Measurements from ENCODE around the gene EFCC1. TPM values are rescaled to one million over a fixed set of nuclear protein-coding genes. Genes with fewer than 3 reads are reported as not detected.

The EFCC1 gene
- total RNA-seq, 1 donor: not detected

DNA sequence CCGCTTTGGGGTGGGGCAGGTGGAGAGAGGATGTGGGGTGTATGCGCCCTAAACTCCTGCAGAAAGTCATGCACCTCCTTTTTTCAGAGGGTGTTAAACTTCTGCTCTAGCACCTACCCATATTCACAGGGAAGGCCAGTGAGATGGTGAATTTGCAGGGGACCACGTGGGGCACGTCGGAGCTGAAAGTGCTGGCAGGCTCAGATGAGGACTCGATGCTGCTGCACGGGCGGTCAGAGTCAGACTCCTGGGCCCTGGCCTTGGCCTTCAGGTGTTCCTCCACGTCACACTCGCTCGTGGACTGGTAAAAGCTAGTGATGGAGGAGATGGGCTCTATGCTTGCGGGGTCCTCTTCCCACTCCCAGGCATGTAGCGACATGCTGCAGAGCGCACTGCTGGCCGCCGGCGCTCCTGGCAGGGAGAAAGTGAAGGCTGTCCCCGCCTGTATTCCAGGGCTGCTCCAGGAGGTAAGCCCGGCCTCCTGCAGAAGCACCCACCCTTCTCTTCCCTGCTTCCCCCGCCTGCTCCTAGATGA is 8.1 kb upstream of the EFCC1 start:
- Histone ChIP-seq H3K4me2 (ENCODE audit: insufficient read depth, low read length) (no peak overlapping the region), H2AFZ (ENCODE audit: low read length) (no peak overlapping the region), H3K27me3 (ENCODE audit: insufficient read depth, low read length) (peaks cover 52% of the 10 kb centered on the region), H3K36me3 (ENCODE audit: insufficient read depth, low read length) (no peaks in the 10 kb centered on the region), H3K9me3 (ENCODE audit: low read depth, low read length) (no peaks in the 10 kb centered on the region), H3K4me1 (ENCODE audit: insufficient read depth, low read length) (peaks cover 3% of the 10 kb centered on the region), H3K79me2 (ENCODE audit: insufficient read depth, low read length) (no peaks in the 10 kb centered on the region), H3K27ac (ENCODE audit: low read depth, low read length) (no peak overlapping the region), H3K4me3 (ENCODE audit: insufficient read depth, low read length) (no peak overlapping the region), H4K20me1 (ENCODE audit: insufficient read depth, low read length) (no peaks in the 10 kb centered on the region)
- peak; percentile 75 for DNase-seq (ENCODE audit: insufficient read length, low spot score, missing footprints)
- TF ChIP-seq, protein P1, sequence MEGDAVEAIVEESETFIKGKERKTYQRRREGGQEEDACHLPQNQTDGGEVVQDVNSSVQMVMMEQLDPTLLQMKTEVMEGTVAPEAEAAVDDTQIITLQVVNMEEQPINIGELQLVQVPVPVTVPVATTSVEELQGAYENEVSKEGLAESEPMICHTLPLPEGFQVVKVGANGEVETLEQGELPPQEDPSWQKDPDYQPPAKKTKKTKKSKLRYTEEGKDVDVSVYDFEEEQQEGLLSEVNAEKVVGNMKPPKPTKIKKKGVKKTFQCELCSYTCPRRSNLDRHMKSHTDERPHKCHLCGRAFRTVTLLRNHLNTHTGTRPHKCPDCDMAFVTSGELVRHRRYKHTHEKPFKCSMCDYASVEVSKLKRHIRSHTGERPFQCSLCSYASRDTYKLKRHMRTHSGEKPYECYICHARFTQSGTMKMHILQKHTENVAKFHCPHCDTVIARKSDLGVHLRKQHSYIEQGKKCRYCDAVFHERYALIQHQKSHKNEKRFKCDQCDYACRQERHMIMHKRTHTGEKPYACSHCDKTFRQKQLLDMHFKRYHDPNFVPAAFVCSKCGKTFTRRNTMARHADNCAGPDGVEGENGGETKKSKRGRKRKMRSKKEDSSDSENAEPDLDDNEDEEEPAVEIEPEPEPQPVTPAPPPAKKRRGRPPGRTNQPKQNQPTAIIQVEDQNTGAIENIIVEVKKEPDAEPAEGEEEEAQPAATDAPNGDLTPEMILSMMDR (IDR thresholded peaks at IDR 0.05; ENCODE audit: extremely low read depth, low read depth, low read length): no peak

DNA sequence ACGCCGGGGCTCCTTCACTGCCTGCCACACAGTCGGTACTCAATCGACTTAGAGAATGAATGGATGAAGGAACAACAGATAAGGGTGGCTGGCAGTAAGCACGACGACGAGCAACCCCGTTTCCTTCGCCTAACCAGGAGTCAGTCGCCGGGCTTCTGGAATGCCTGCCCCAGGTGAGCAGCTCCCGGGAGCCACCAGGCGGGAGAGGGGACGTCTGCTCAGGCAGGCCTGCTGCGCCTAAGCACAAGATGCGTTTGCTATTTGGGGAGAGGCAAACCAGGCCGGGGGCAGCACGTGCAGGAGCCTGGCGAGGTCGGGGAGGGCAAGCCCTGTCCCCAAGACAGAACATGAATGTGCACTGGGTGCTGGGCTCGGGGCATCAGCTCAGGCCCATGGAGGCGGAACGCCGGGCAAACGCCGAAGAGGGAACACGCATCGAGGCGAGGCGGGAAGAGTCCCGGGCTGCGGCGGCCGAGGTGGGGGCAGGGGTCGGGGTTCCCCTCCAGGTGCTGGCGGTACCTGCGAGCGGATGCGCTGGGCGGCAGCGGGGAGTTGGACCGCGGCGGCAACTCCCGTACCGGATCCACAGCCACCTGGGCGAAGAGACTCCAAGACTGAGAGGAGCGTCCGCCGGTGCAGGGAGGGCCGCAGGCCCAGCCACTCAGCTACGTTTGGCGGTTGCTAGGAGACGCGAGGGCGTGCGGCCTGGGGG is 7.5 kb upstream of the EFCC1 start, which contains the start of gene CFAP92:
CFAP92 (minus strand) TSS at position 616 of the 712 bp plus-strand sequence. CDS start 772 bp downstream, outside the sequence.
- H3K9me3 ChIP-seq (ENCODE audit: low read depth, low read length): no peaks in the 10 kb centered on the region
- TF ChIP-seq, protein P1 (IDR thresholded peaks at IDR 0.05; ENCODE audit: extremely low read depth, low read depth, low read length): no peak
- no peak within 1 kb of the TSS for H3K27ac ChIP-seq (ENCODE audit: low read depth, low read length)
- H3K79me2 ChIP-seq (ENCODE audit: insufficient read depth, low read length): no peaks in the 10 kb centered on the region
- peaks cover 3% of the 10 kb centered on the region for H3K4me1 ChIP-seq (ENCODE audit: insufficient read depth, low read length)
- peak; percentile 95 for DNase-seq (ENCODE audit: insufficient read length, low spot score, missing footprints)
- peak within 1 kb of the TSS; percentile 73 for H3K4me2 ChIP-seq (ENCODE audit: insufficient read depth, low read length)
- peaks cover 56% of the 10 kb centered on the region for H3K27me3 ChIP-seq (ENCODE audit: insufficient read depth, low read length)
- H2AFZ ChIP-seq (ENCODE audit: low read length): peak within 1 kb of the TSS; percentile 47
- H3K36me3 ChIP-seq (ENCODE audit: insufficient read depth, low read length): no peaks in the 10 kb centered on the region
- H4K20me1 ChIP-seq (ENCODE audit: insufficient read depth, low read length): no peaks in the 10 kb centered on the region
- peak within 1 kb of the TSS; percentile 60 for H3K4me3 ChIP-seq (ENCODE audit: insufficient read depth, low read length)

DNA sequence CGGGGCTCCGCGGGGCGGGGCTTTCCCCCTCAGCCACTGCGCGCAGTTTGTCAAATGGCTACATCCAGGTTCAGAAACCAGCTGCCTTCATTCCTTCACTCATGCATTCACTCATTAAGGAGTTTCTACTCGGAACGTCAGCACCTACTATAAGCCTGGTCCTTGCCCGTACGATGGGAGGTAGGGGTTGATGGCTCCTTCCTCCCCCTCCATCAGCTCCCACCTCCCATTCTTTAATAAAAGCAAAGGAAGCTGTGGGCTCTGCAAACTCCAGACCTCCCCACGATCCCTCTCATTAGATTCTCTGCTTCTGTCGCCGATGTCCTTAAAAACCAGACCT is 7.0 kb upstream of the EFCC1 start:
- H3K4me1 ChIP-seq (ENCODE audit: insufficient read depth, low read length): peaks cover 3% of the 10 kb centered on the region
- no peak for DNase-seq (ENCODE audit: insufficient read length, low spot score, missing footprints)
- H3K79me2 ChIP-seq (ENCODE audit: insufficient read depth, low read length): no peaks in the 10 kb centered on the region
- H4K20me1 ChIP-seq (ENCODE audit: insufficient read depth, low read length): no peaks in the 10 kb centered on the region
- H3K27me3 ChIP-seq (ENCODE audit: insufficient read depth, low read length): peaks cover 61% of the 10 kb centered on the region
- peak overlapping the region; percentile 60 for H3K4me3 ChIP-seq (ENCODE audit: insufficient read depth, low read length)
- no peak overlapping the region for H3K27ac ChIP-seq (ENCODE audit: low read depth, low read length)
- no peak overlapping the region for H2AFZ ChIP-seq (ENCODE audit: low read length)
- H3K36me3 ChIP-seq (ENCODE audit: insufficient read depth, low read length): no peaks in the 10 kb centered on the region
- H3K4me2 ChIP-seq (ENCODE audit: insufficient read depth, low read length): peak overlapping the region; percentile 73
- TF ChIP-seq, protein P1 (IDR thresholded peaks at IDR 0.05; ENCODE audit: extremely low read depth, low read depth, low read length): no peak
- no peaks in the 10 kb centered on the region for H3K9me3 ChIP-seq (ENCODE audit: low read depth, low read length)
